SIG-M5 (cell line): ENCODE data around the gene DBH.

ENCODE experiments used
- DNase-seq: peaks from one replicate; lab custom pipeline; 2025; lab: John Stamatoyannopoulos, UW

The DBH gene

DNA sequence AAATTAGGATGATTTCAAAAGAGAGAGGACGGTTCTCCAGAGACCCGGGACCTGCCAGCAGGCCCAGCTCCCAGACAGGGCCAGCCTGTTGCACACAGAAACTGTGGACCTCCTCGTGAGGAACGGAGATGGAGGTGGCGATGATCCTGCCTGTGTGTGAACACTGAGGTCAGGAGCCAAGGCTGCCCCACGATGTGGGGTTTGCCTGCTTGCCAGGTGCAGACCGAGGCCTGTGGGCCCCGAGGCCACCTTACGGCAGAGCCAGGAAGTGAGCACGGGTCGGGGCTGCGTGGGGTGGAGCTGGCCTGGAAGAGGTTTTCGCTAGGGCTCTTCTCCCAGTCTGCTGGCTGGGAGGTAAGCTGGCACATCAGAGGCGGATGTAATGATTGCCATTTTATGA is 31.3 kb upstream of the DBH start:
- no peak for DNase-seq

- no peak for DNase-seq
These were observed 30.7 kb upstream of the DBH start for GRCh38 chr9:133605446-133605845.

GRCh38 chr9:133605856-133606707 is 30.1 kb upstream of the DBH start:
- DNase-seq, result no peak

- no peak for DNase-seq
These were observed 29.5 kb upstream of the DBH start for GRCh38 chr9:133606708-133607025.

- no peak for DNase-seq
These were observed 28.8 kb upstream of the DBH start for GRCh38 chr9:133607381-133607780.

DNA sequence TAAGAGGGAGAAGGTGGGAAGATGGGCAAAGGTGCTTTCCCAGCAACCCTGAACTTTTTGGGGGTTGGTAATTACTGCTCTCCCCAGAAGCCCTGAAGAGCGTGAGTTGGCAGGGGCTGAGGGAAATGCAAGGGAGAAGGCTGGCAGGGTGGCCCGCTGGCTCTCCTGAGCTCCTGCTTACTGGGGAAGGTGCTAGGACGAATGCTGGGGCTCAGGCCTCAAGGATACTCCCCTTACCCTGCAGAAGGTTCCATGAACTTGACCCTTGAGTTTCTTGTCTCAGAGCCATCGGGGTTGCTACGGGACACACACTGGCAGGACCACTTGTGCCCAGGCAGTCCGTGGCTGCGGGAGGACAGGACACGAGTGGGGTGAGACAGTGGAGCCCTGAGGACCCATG is 28.2 kb upstream of the DBH start:
- DNase-seq, result no peak

- no peak for DNase-seq
These were observed 27.8 kb upstream of the DBH start for GRCh38 chr9:133608382-133608781.

DNA sequence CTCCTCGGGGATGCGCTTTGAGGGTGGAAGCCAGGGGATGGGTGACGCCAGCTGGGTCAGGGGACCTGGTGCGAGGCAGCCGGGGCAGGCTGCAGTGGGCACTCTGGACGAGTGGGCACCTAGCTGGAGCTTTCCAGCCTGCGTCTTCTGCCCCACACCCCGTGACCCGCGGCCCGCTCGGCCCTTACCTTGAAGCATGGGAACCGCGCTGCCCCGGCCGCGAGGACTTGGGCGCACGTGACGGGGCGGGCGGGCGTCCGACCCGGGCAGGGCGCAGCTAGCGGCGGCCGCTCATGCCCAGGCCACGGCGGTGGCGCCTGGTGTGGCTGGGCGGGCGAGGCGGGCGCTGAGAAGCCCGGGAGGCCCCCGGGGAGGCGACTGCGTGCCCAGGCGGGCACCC is 27.3 kb upstream of the DBH start:
- no peak for DNase-seq

DNA sequence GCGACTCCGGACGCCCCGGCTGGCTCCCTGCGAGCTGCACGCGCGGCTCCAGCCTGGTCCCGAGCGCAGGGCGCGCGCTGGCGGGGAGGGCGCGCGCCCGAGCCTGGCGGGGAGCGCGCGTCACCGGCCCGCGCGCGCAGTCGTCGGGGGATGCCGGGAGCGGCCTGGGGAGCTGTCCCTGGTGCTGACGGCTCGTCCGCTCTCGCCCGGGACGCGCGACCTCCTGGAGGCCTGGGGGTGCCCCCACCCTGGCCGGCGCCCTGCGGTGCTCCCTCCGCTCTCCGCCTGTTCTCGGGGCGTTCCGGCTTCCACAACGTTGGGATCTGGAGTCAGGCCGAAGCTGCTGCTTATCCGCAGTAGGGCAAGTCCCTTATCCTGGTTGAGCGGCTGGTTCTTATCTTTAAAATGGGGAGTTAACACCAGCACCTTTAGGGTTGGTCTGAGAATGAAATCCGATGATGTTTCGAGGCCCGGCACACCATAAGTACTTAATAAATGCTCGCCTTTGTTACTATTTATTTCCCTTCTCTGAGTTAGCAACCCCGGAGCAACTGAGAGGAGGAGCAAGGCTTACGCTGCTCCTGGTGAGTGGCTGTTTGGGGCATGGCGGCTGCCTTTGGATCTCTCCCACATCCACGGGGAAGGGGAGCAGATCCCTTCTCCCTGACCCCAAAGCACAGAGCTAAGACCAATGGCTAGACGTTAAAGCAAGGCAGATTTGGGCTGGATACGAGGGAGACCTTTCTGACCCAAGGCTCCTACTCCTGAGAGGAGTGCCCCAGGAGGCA is 26.7 kb upstream of the DBH start, which contains the start of gene FAM163B:
FAM163B (minus strand) TSS at position 79 of the 788 bp plus-strand sequence. CDS start 29,166 bp downstream, outside the sequence.
- DNase-seq, result no peak

DNA sequence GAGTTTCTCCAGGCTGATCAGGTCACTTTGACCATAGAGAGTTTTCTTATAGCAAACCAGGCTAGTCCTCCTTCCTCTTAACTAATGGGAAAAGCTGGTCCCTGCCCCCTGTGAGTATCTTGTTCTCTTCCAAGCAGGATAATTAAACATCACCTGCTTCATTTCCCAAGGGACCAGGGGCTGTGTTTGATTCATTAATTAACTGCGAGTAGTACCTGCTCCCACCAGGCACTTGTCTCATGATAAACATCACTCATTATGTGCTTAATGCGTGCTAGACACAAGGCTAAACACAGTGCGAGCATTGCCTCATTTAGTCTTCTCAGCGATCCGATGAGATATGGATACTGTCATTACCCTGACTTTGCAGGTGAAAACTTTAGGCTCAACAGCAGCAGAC is 25.3 kb upstream of the DBH start:
- no peak for DNase-seq

DNA sequence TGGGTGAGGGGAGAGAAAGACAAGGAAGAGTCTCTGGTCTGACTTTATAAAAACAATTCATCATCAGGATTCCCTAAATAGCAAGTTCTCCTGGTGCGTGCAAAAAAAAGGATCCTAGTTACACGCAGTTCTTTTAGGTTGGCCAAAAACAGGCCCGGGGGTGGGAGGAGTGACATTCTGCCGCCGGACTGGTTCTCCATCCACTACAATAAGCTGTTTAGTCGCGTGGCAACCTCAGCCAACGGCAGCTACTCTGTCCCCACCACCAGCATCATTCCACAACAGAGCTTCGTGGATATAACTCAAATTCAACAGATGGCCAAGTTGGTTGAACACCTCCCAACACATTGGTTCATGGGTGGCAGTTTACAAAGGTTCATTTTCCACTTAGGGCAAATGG is 24.1 kb upstream of the DBH start:
- no peak for DNase-seq

DNA sequence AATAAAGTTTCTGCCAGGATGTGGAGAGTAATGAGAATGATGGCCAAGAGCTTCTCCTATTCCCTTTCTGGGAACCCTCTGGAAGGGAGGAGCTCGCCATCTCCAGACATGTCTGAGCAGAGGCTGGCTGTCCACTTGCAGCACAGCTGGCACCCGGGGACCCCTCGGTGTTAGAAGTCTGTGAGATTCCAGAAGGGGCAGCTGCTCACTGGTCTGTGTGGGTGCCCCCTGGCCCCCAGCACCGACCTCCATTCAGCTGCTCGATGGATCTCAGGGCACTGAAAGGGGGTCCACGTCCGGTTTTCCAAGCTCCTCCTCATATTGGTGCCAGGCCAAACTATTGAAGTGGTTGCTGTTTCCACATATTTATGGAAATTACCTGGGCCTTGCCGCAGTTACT is 23.3 kb upstream of the DBH start:
- no peak for DNase-seq

DNA sequence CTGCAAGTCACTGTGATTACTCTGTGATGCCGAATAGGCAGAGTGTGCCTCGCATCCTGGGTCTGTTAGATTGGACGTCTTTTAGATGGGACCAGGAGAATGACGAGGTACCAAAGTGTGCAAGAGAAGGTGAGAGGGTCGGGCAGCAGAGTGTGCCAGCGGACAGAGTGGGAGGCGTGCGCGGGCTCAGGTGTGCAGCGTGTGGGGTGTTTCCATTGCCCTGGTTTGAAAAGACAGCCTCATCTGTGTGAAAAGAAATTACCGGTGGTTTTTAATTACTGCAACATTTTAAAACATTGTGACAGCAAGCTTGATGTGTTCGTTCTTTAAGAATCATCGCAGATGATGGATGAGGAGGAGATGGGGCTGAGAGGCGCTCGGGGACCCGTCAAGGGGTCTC is 22.7 kb upstream of the DBH start:
- DNase-seq, result no peak

- DNase-seq, result no peak
These were observed 22.1 kb upstream of the DBH start for GRCh38 chr9:133614056-133614455.

GRCh38 chr9:133614678-133615077 is 21.5 kb upstream of the DBH start:
- no peak for DNase-seq

DNA sequence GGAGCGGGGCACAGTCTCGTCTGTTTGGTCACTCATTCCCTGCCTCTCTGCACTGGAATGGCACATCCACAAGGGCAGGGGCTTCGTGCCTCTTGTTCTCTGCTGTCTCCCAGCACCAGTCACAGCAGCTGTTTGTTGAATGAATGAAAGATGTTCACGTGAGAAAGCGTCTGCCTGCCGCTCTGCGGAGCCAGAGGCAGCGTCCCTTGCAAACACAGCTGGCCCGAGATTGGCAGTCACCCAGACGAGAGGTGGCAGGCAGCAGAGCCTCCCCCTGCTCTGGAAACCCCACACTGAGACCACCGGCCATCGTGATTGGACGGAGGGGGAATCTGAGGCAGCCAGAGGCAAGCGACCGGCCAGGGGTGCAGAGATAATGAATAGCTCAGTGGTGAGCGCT is 21.0 kb upstream of the DBH start:
- no peak for DNase-seq

DNA sequence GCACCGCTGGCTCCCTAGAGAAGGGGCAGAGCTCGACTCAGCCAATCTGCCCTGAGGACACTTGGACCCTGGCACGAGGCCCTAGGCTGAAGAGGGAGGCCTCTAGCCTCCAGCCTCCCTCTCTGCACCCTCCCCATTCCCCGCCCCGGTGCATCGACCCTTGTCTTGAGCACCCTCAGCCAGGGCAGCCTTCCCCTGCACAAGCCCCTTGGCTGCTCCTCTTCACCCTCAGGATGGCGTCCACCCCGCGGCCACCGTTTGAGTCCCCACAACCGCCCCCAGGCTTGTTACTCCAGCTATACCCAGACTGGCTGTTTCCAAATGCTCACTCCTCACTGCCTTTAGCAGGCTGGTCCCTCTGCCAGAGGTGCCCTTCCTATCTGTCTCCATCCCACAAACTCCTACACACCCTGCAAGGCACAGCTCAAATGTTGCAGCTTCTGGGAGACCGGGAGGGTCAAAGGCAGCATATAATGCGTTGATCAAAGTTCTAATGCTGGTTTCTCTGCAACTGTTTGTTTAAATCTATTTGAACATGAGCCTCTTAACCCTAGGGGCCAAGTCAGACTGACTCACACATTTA is 20.5 kb upstream of the DBH start:
- no peak for DNase-seq

DNA sequence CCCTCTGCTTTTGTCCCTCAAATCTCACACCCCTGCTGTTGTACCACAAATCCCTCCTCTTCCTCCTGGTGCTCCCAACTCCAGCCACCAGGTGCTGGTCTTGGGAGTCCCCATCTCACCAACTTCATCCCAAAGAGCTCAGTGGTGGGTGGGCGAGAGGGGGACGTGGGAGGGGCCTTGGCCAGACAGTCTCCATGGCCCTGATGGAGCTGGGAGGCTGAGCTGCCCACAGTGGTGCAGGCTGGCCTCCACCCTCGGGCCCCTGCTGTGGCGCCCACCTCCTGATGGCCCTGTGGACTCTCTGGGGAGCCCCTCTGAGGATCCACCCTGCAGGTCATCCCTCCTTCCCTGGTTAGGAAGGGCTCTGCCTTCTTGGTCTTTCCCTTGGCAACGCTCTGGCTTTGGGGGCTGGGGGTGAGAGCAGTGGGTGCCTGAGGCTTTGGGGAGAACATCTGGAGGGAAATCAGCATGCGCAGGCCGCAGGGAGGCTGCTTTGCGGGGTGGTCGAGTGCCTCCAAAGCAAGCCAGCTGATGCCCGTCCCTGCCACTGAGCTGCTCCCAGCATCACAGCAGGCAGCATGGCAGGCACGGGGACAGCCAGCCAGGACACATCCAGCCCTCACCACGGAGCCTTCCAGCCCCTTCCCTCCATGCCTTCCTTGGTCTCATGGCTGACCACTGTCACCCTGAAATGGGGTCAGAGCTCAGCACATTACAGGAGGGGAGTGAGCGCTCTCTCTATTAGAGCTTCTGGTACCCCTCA is 19.3 kb upstream of the DBH start:
- no peak for DNase-seq

- DNase-seq, result no peak
These were observed 17.4 kb upstream of the DBH start for GRCh38 chr9:133618726-133619125.

DNA sequence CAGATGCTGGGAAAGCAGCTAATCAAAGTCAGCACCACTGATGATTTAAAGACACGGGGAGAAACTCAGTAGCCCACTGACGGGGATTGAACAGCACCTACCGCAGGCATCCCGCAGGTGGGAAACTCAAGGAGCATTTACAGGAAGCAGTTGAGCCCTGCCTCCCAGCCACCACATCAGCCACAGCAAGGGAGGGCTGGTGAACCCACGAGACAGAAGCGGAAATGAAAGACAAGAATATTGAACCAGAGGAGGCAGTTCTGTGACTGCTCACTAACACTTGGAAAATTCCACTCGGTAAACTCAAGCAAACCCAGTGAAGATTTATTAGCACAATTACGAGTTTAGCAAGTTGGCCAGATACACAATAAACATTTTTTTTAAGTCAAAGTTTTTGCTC is 16.4 kb upstream of the DBH start:
- DNase-seq, result no peak

- DNase-seq, result no peak
These were observed 14.4 kb upstream of the DBH start for GRCh38 chr9:133621725-133622267.

DNA sequence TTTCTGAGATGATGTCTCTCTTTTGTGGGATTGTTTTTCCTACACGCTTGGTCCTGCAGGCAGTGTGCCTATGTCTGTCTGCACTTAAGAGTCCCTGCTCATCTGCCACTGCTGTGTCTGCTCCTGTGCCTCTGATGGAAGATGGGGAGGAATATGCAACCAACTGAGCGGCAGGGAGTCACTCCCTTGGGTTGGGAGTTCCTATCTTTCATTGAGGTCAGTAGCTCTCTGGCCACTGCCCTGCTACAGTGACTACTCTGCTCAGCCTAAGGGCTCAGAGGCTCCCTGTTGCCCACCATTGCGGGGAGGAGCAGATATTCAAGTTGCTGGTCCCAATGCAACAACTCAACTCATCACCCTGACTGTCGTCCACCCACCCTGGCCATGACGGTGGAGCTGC is 13.6 kb upstream of the DBH start:
- DNase-seq, result no peak
